ENCODE measurements around the gene EGLN2.
A peak's percentile ranks its signal among the peaks of the same experiment; 100 is the strongest.
"Not testable (repeated sequence)": the region's sequence is repeated elsewhere in the genome, so short reads cannot be mapped to it uniquely, and the experiment has no call there.

EGLN2 gene

GRCh38 chr19:40802300-40803169 is 3.5 kb downstream of the EGLN2 start:
- DNase-seq: no peak

GRCh38 chr19:40803170-40803856 is 4.3 kb downstream of the EGLN2 start:
- DNase-seq: no peak

GRCh38 chr19:40803857-40804782 is 5.1 kb downstream of the EGLN2 start:
- DNase-seq: no peak

- DNase-seq: no peak
Measured at GRCh38 chr19:40804783-40805242, 5.8 kb downstream of the EGLN2 start.

- DNase-seq: no peak
Measured at GRCh38 chr19:40805258-40805868, 6.4 kb downstream of the EGLN2 start.

- peak; percentile 100 for DNase-seq
Measured at GRCh38 chr19:40806423-40807146, 7.6 kb downstream of the EGLN2 start.

- no peak for DNase-seq
Measured at GRCh38 chr19:40807147-40808020, 8.4 kb downstream of the EGLN2 start.

GRCh38 chr19:40808021-40808325 is 9.0 kb downstream of the EGLN2 start:
- DNase-seq: no peak

GRCh38 chr19:40808497-40808896 is 9.5 kb downstream of the EGLN2 start:
- DNase-seq: no peak

GRCh38 chr19:40809358-40810086 is 10.5 kb downstream of the EGLN2 start:
- no peak for DNase-seq

GRCh38 chr19:40810160-40810559 is 11.2 kb downstream of the EGLN2 start:
- DNase-seq: no peak

GRCh38 chr19:40810649-40811408 is 11.8 kb downstream of the EGLN2 start:
- peak; percentile 94 for DNase-seq

- no peak for DNase-seq
Measured at GRCh38 chr19:40811478-40812341, 12.7 kb downstream of the EGLN2 start.

GRCh38 chr19:40812571-40812970 is 13.6 kb downstream of the EGLN2 start:
- DNase-seq: not testable (repeated sequence)

GRCh38 chr19:40813182-40813581 is 14.2 kb downstream of the EGLN2 start:
- DNase-seq: peak; percentile 52

GRCh38 chr19:40815223-40815622 is 16.2 kb downstream of the EGLN2 start:
- no peak for DNase-seq

- peak; percentile 72 for DNase-seq
Measured at GRCh38 chr19:40818480-40819399, 19.7 kb downstream of the EGLN2 start.
